IMR-90 (cell line): Measurements from ENCODE around the gene AFAP1L2. TPM values are rescaled to one million over a fixed set of nuclear protein-coding genes. Genes with fewer than 3 reads are reported as not detected.

Experiments
- ATAC-seq: fragments of 200-7000 bp; cut with Tn5 transposase; 2 replicates; pipeline ENCODE4 v1.9.1; 2020; ENCODE audit warnings: low read depth, mild to moderate bottlenecking, moderate library complexity
- BruUV-seq: library from RNA; stranded (reverse); fragments of 400-500 nt; replicated peaks from 2 replicates; lab custom pipeline; 2021; lab: Mats Ljungman, UMichigan
- CTCF ChIA-PET: fragments of 300-600 bp; formaldehyde crosslinking; extraction: SDS; loops from one replicate; lab custom pipeline; 2021; ENCODE audit warnings: antibody characterized with exemption; lab: Yijun Ruan, JAX
- POLR2A ChIA-PET: fragments of 300-600 bp; sonication (Branson Sonifier 250); formaldehyde crosslinking; loops from one replicate; lab custom pipeline; 2022; ENCODE audit warnings: antibody characterized with exemption; ENCODE audit not compliant: unreplicated experiment; lab: Charles Lee
- DNase-seq: peaks from one replicate; pipeline ENCODE4 v3.0.0; 2013
- H2AFZ ChIP-seq: replicated peaks from 2 replicates; pipeline ENCODE3; 2013; ENCODE audit warnings: low read length, mild to moderate bottlenecking; ENCODE audit not compliant: poor library complexity
- H2AK5ac ChIP-seq: 2 replicates; pipeline ENCODE4 v1.6.1; 2013; ENCODE audit warnings: low read depth, low read length, inconsistent platforms
- H2AK9ac ChIP-seq: replicated peaks from 2 replicates; pipeline ENCODE3; 2013; ENCODE audit warnings: mild to moderate bottlenecking, low read depth, low read length, moderate library complexity; ENCODE audit not compliant: poor library complexity
- H2BK120ac ChIP-seq: 2 replicates; pipeline ENCODE4 v1.6.1; 2013; ENCODE audit warnings: low read depth, low read length, inconsistent platforms
- H2BK15ac ChIP-seq: 3 replicates; pipeline ENCODE4 v1.6.1; 2013; ENCODE audit warnings: low read depth, low read length, inconsistent platforms
- H2BK20ac ChIP-seq: 2 replicates; pipeline ENCODE4 v1.6.1; 2013; ENCODE audit warnings: low read depth, mild to moderate bottlenecking, inconsistent platforms, low read length, moderate library complexity
- H2BK5ac ChIP-seq: 2 replicates; pipeline ENCODE4 v1.6.1; 2013; ENCODE audit warnings: mild to moderate bottlenecking, low read depth, low read length, inconsistent platforms; ENCODE audit not compliant: poor library complexity, severe bottlenecking
- H3K14ac ChIP-seq: replicated peaks from 2 replicates; pipeline ENCODE4 v1.6.1; 2013; ENCODE audit warnings: low read depth, low read length, inconsistent platforms
- H3K18ac ChIP-seq: 2 replicates; pipeline ENCODE4 v1.6.1; 2013; ENCODE audit warnings: low read depth, low read length, control low read depth
- H3K23ac ChIP-seq: 2 replicates; pipeline ENCODE4 v1.6.1; 2013; ENCODE audit warnings: low read depth, low read length, inconsistent platforms
- H3K27ac ChIP-seq: 2 replicates; pipeline ENCODE4 v1.5.1; 2013; ENCODE audit warnings: mild to moderate bottlenecking, control low read depth, low read length; ENCODE audit not compliant: insufficient read depth
- H3K27me3 ChIP-seq: 2 replicates; pipeline ENCODE4 v1.6.1; 2013; ENCODE audit warnings: low read length; ENCODE audit not compliant: control insufficient read depth, insufficient read depth
- H3K36me3 ChIP-seq: 2 replicates; pipeline ENCODE4 v1.6.1; 2013; ENCODE audit warnings: low read length, mixed read lengths; ENCODE audit not compliant: control insufficient read depth, insufficient read depth
- H3K4ac ChIP-seq: 2 replicates; pipeline ENCODE4 v1.6.1; 2013; ENCODE audit warnings: low read depth, low read length, inconsistent platforms
- H3K4me1 ChIP-seq: 2 replicates; pipeline ENCODE4 v1.6.1; 2013; ENCODE audit warnings: low read length, mixed read lengths; ENCODE audit not compliant: control insufficient read depth, insufficient read depth
- H3K4me2 ChIP-seq: 2 replicates; pipeline ENCODE4 v1.6.1; 2013; ENCODE audit warnings: low read depth, mild to moderate bottlenecking, control low read depth, low read length, moderate library complexity
- H3K4me3 ChIP-seq: 2 replicates; pipeline ENCODE4 v1.5.1; 2013; ENCODE audit warnings: low read depth, mild to moderate bottlenecking, control low read depth, low read length, moderate library complexity; ENCODE audit not compliant: insufficient read depth
- H3K56ac ChIP-seq: 2 replicates; pipeline ENCODE4 v1.6.1; 2013; ENCODE audit warnings: low read length, inconsistent platforms; ENCODE audit not compliant: insufficient read depth; ENCODE audit errors: extremely low read depth
- H3K79me1 ChIP-seq, 2 experiments: 2 replicates each; pipeline ENCODE4 v1.6.1; 2013; ENCODE audit warnings: low read length in 2 of 2, inconsistent platforms in 1 of 2, low read depth in 1 of 2
- H3K9ac ChIP-seq: 2 replicates; pipeline ENCODE4 v1.6.1; 2013; ENCODE audit warnings: low read depth, low read length, control low read depth
- H3K9me1 ChIP-seq: 2 replicates; pipeline ENCODE4 v1.6.1; 2013; ENCODE audit warnings: low read length, inconsistent platforms; ENCODE audit not compliant: insufficient read depth
- H3K9me3 ChIP-seq: 2 replicates; pipeline ENCODE4 v1.6.1; 2013; ENCODE audit warnings: low read length; ENCODE audit not compliant: control insufficient read depth, insufficient read depth
- H4K20me1 ChIP-seq: 2 replicates; pipeline ENCODE4 v1.6.1; 2013; ENCODE audit warnings: low read length, inconsistent platforms; ENCODE audit not compliant: insufficient read depth
- H4K5ac ChIP-seq: 2 replicates; pipeline ENCODE4 v1.6.1; 2013; ENCODE audit warnings: mild to moderate bottlenecking, low read depth, low read length, control low read depth
- H4K8ac ChIP-seq, 2 experiments: 2 replicates each; pipeline ENCODE4 v1.6.1; 2013; ENCODE audit warnings: low read depth in 2 of 2, low read length in 2 of 2, control low read depth in 1 of 2, inconsistent platforms in 1 of 2
- H4K91ac ChIP-seq: 2 replicates; pipeline ENCODE4 v1.6.1; 2013; ENCODE audit warnings: low read depth, low read length, inconsistent platforms; ENCODE audit not compliant: insufficient read depth
- CEBPB ChIP-seq: IDR thresholded peaks from 2 replicates; pipeline ENCODE4 v1.6.1; 2012; ENCODE audit warnings: low read depth, low read length, improper control_type of control experiment
- CHD1 ChIP-seq: IDR thresholded peaks from 2 replicates; pipeline ENCODE4 v1.6.1; 2012; ENCODE audit warnings: low read depth, low read length, improper control_type of control experiment
- FOS ChIP-seq: fragments of 150-350 bp; IDR thresholded peaks from 2 replicates; pipeline ENCODE4 v1.6.1; 2016; ENCODE audit warnings: low read depth, low read length
- MAFK ChIP-seq: IDR thresholded peaks from 2 replicates; pipeline ENCODE4 v1.6.1; 2012; ENCODE audit warnings: low read depth, low read length, improper control_type of control experiment
- MAZ ChIP-seq: IDR thresholded peaks from 2 replicates; pipeline ENCODE4 v1.6.1; 2012; ENCODE audit warnings: low read depth, mild to moderate bottlenecking, low read length, improper control_type of control experiment, moderate library complexity, borderline replicate concordance
- NFE2L2 ChIP-seq: fragments of 150-350 bp; IDR thresholded peaks from 2 replicates; pipeline ENCODE4 v1.6.1; 2016; ENCODE audit warnings: low read depth, mild to moderate bottlenecking, low read length
- POLR2A ChIP-seq: IDR thresholded peaks from 2 replicates; pipeline ENCODE4 v1.6.1; 2012; ENCODE audit warnings: mild to moderate bottlenecking, low read depth, low read length
- RCOR1 ChIP-seq: IDR thresholded peaks from 2 replicates; pipeline ENCODE4 v1.6.1; 2012; ENCODE audit warnings: mild to moderate bottlenecking, low read length, improper control_type of control experiment; ENCODE audit not compliant: insufficient replicate concordance
- RFX5 ChIP-seq: IDR thresholded peaks from 2 replicates; pipeline ENCODE4 v1.8.0; 2012; ENCODE audit warnings: low read depth, mild to moderate bottlenecking, low read length, moderate library complexity
- SMC3 ChIP-seq: fragments of 150-350 bp; IDR thresholded peaks from 2 replicates; pipeline ENCODE4 v1.6.1; 2016; ENCODE audit warnings: low read depth, mild to moderate bottlenecking, antibody characterized with exemption, low read length, moderate library complexity
- WGBS, 2 experiments: methylation state at CpG; one replicate each; pipeline versions ENCODE4 v1.1.5 to v1.1.7; 2013; ENCODE audit warnings: missing lambda C conversion rate in 2 of 2; ENCODE audit not compliant: insufficient read length in 1 of 2; ENCODE audit errors: extremely low coverage in 2 of 2; 5-methylcytosine and 5-hydroxymethylcytosine counted together
- dilution Hi-C: fragments of 300-500 bp; cut with HindIII; formaldehyde crosslinking; loops from one replicate; pipeline ENCODE4 v1.14.3; 2018; ENCODE audit warnings: low sequenced_read_pairs; ENCODE audit not compliant: unreplicated experiment
- in situ Hi-C: fragments of 300-500 bp; cut with MboI; formaldehyde crosslinking; loops from 3 replicates; pipeline ENCODE4 v1.14.3; 2019; ENCODE audit warnings: low sequenced_read_pairs, inconsistent platforms, mixed read lengths
- intact Hi-C: fragments of 100-400 bp; cut with micrococcal nuclease; formaldehyde crosslinking; loops from 2 replicates; pipeline ENCODE4 v1.10.0; 2022
- polyA plus RNA-seq, 3 experiments: library from polyadenylated mRNA; depleted of rRNA; stranded (reverse); fragments of >200 nt; gene quantifications; 2 replicates each; pipeline ENCODE4 v1.2.3, GENCODE V29; 2012; ENCODE audit warnings: low replicate concordance in 1 of 3
- total RNA-seq: library from RNA; depleted of rRNA; stranded (reverse); fragments of >200 nt; gene quantifications from 2 replicates; pipeline ENCODE4 v1.2.3, GENCODE V29; 2012
- TF ChIP-seq, protein P1 (sequence below): conservative IDR thresholded peaks from 2 replicates; pipeline ENCODE4 v1.5.1; 2012; ENCODE audit warnings: mild to moderate bottlenecking, low read depth, low read length, improper control_type of control experiment
- TF ChIP-seq, protein P2 (sequence below): fragments of 150-350 bp; IDR thresholded peaks from 2 replicates; pipeline ENCODE4 v1.6.1; 2017; ENCODE audit warnings: mild to moderate bottlenecking, antibody characterized with exemption, low read length, low read depth
- TF ChIP-seq, protein P3 (sequence below): fragments of 150-350 bp; IDR thresholded peaks from 2 replicates; pipeline ENCODE4 v1.6.1; 2016; ENCODE audit warnings: low read depth, mild to moderate bottlenecking, low read length, moderate library complexity, borderline replicate concordance

Gene AFAP1L2
- total and polyA plus RNA-seq, 2 of the 4 experiments (the other 2 are of a cell fraction): under 0.01 to 0.10 TPM

DNA sequence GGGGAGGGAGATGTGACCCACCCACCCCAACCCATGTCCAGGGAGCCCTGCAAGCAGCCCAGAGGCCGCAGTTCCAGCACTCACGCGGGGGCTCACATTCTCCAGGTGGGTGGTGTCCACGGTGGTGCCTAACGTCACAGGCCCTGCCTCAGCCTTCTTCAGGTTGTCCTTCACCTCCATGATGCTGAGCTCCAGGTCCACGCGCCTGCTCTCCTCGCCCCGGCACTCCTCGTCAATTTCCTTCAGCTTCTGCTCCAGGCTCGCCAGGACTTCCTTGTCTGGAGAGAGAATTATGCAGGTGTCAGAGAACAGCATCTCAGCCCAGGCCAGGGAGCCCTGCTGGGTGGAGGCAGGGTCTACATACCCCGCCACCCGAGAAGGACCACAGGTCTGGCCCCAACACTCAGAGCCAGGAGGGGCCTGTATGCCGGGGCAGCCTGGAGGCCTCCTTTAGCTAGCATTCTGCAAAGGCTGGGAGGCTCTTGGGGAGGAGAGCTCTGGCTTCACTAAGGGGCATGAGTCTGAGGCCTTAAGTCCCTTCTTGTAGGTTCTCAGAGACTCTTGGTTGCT is 107.1 kb downstream of the AFAP1L2 start:
- Histone ChIP-seq H3K23ac (no peak overlapping the region), H3K4me1 (no peaks in the 10 kb centered on the region), H2BK20ac (no peak overlapping the region), H3K27me3 (peaks cover 12% of the 10 kb centered on the region), H3K4me3 (no peak overlapping the region), H2AK9ac (no peak overlapping the region), H3K9me1 (no peaks in the 10 kb centered on the region), H3K4me2 (no peak overlapping the region), H3K79me1 (no peaks in the 10 kb centered on the region), H2BK120ac (no peak overlapping the region), H3K27ac (no peak overlapping the region), H2BK5ac (no peak overlapping the region), H3K4ac (no peak overlapping the region), H4K91ac (no peak overlapping the region), H2BK15ac (no peak overlapping the region), H2AK5ac (no peak overlapping the region), H3K9me3 (peaks cover 15% of the 10 kb centered on the region), H4K8ac (no peak overlapping the region), H3K18ac (no peak overlapping the region), H3K14ac (no peak overlapping the region), H2AFZ (no peak overlapping the region), H4K5ac (no peak overlapping the region), H3K9ac (no peak overlapping the region), H3K36me3 (no peaks in the 10 kb centered on the region), H4K20me1 (no peaks in the 10 kb centered on the region), H3K56ac (no peak overlapping the region)
- in situ Hi-C loops: no loop called here
- ATAC-seq (no peak), DNase-seq (no peak)
- 94% methylated on average over 5 of the region's 14 CpGs; no CpG with 5 or more reads in 1 of the 2 experiments for WGBS, 2 experiments
- no peak for TF ChIP-seq CHD1
- no peak for TF ChIP-seq MAZ
- TF ChIP-seq, protein P1, sequence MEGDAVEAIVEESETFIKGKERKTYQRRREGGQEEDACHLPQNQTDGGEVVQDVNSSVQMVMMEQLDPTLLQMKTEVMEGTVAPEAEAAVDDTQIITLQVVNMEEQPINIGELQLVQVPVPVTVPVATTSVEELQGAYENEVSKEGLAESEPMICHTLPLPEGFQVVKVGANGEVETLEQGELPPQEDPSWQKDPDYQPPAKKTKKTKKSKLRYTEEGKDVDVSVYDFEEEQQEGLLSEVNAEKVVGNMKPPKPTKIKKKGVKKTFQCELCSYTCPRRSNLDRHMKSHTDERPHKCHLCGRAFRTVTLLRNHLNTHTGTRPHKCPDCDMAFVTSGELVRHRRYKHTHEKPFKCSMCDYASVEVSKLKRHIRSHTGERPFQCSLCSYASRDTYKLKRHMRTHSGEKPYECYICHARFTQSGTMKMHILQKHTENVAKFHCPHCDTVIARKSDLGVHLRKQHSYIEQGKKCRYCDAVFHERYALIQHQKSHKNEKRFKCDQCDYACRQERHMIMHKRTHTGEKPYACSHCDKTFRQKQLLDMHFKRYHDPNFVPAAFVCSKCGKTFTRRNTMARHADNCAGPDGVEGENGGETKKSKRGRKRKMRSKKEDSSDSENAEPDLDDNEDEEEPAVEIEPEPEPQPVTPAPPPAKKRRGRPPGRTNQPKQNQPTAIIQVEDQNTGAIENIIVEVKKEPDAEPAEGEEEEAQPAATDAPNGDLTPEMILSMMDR: no peak
- TF ChIP-seq FOS: no peak
- TF ChIP-seq, protein P2, sequence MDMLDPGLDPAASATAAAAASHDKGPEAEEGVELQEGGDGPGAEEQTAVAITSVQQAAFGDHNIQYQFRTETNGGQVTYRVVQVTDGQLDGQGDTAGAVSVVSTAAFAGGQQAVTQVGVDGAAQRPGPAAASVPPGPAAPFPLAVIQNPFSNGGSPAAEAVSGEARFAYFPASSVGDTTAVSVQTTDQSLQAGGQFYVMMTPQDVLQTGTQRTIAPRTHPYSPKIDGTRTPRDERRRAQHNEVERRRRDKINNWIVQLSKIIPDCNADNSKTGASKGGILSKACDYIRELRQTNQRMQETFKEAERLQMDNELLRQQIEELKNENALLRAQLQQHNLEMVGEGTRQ: no peak
- no peak for TF ChIP-seq MAFK
- no peak for TF ChIP-seq POLR2A
- TF ChIP-seq RFX5: no peak
- no peak for TF ChIP-seq CEBPB
- no peak for TF ChIP-seq SMC3
- no peak for TF ChIP-seq RCOR1
- TF ChIP-seq, protein P3, sequence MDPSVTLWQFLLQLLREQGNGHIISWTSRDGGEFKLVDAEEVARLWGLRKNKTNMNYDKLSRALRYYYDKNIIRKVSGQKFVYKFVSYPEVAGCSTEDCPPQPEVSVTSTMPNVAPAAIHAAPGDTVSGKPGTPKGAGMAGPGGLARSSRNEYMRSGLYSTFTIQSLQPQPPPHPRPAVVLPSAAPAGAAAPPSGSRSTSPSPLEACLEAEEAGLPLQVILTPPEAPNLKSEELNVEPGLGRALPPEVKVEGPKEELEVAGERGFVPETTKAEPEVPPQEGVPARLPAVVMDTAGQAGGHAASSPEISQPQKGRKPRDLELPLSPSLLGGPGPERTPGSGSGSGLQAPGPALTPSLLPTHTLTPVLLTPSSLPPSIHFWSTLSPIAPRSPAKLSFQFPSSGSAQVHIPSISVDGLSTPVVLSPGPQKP: no peak
- TF ChIP-seq NFE2L2: no peak
- BruUV-seq: no TSS peak
- dilution Hi-C loops: no loop called here
- ChIA-PET POLR2A (no interaction called here), CTCF (no interaction called here)
- intact Hi-C loops: no loop called here
